CD14-positive monocyte (primary cell): ENCODE results near the gene HES4. TPM values are rescaled to one million over a fixed set of nuclear protein-coding genes. Genes with fewer than 3 reads are reported as not detected.

Experiments used
- DNase-seq, 3 donors: peaks; one replicate each; pipeline ENCODE4 v3.0.0-alpha.2; 2011 to 2022
- H2AFZ ChIP-seq: 2 replicates; pipeline ENCODE4 v1.6.0; 2012; ENCODE audit warnings: mild to moderate bottlenecking, low read depth, low read length, inconsistent platforms; ENCODE audit not compliant: insufficient read depth, poor library complexity, severe bottlenecking
- H3K27ac ChIP-seq, 2 donors: 1 replicate in 1 of 2; 2 replicates in 1 of 2; pipeline ENCODE4 v1.5.1; 2012 to 2013; ENCODE audit warnings: low read length in 2 of 2, control low read depth in 1 of 2, inconsistent platforms in 1 of 2, low read depth in 1 of 2, mild to moderate bottlenecking in 1 of 2
- H3K27me3 ChIP-seq, 2 donors: one replicate each; pipeline versions ENCODE4 v1.6.0 to v1.6.1; 2011 to 2013; ENCODE audit warnings: low read length in 2 of 2; ENCODE audit not compliant: control insufficient read depth in 2 of 2, insufficient read depth in 2 of 2
- H3K36me3 ChIP-seq, 2 donors: replicated peaks in 1 of 2; 1 replicate in 1 of 2; 2 replicates in 1 of 2; pipeline versions ENCODE4 v1.5.1 to v1.6.1; 2012 to 2013; ENCODE audit warnings: low read length in 2 of 2, control low read depth in 1 of 2, inconsistent platforms in 1 of 2, mild to moderate bottlenecking in 1 of 2; ENCODE audit not compliant: insufficient read depth in 2 of 2, control insufficient read depth in 1 of 2
- H3K4me1 ChIP-seq, 2 donors: 1 replicate in 1 of 2; 2 replicates in 1 of 2; pipeline versions ENCODE4 v1.5.1 to v1.6.1; 2012 to 2013; ENCODE audit warnings: low read length in 2 of 2, control low read depth in 1 of 2, inconsistent platforms in 1 of 2, mild to moderate bottlenecking in 1 of 2, moderate library complexity in 1 of 2; ENCODE audit not compliant: insufficient read depth in 2 of 2, control insufficient read depth in 1 of 2
- H3K4me2 ChIP-seq: replicated peaks from 2 replicates; pipeline ENCODE3; 2012; ENCODE audit warnings: low read length, moderate library complexity, mild to moderate bottlenecking; ENCODE audit not compliant: poor library complexity, severe bottlenecking; ENCODE audit errors: extremely low read depth
- H3K4me3 ChIP-seq, 3 experiments: fragments of 200-600 bp in 1 of 3; sonication (generic) in 1 of 3; replicated peaks in 1 of 3; 1 replicate in 2 of 3; 2 replicates in 1 of 3; pipeline ENCODE4 v1.5.1; 2011 to 2013; ENCODE audit warnings: low read length in 3 of 3, mild to moderate bottlenecking in 3 of 3, control low read depth in 2 of 3, low read depth in 2 of 3, inconsistent platforms in 1 of 3, moderate library complexity in 1 of 3
- H3K79me2 ChIP-seq: 2 replicates; pipeline ENCODE4 v1.6.0; 2012; ENCODE audit warnings: mild to moderate bottlenecking, control low read depth, inconsistent platforms, low read length, moderate library complexity; ENCODE audit not compliant: insufficient read depth
- H3K9ac ChIP-seq: 2 replicates; pipeline ENCODE4 v1.6.0; 2017; ENCODE audit warnings: low read length, mild to moderate bottlenecking; ENCODE audit not compliant: insufficient read depth, poor library complexity, severe bottlenecking
- H3K9me3 ChIP-seq, 2 donors: replicated peaks in 1 of 2; 1 replicate in 1 of 2; 2 replicates in 1 of 2; pipeline versions ENCODE4 v1.5.1 to v1.6.1; 2012 to 2013; ENCODE audit warnings: low read length in 2 of 2, control low read depth in 1 of 2; ENCODE audit not compliant: control insufficient read depth in 1 of 2, insufficient read depth in 1 of 2
- H4K20me1 ChIP-seq: 2 replicates; pipeline ENCODE4 v1.6.0; 2012; ENCODE audit warnings: mild to moderate bottlenecking, low read length, control low read depth, moderate library complexity; ENCODE audit not compliant: insufficient read depth
- H3K27ac Mint-ChIP-seq, 7 donors: one replicate each; pipeline ENCODE4 v1.8.0; 2020; ENCODE audit warnings: mild to moderate bottlenecking in 7 of 7, mixed read lengths in 7 of 7, moderate library complexity in 6 of 7, inconsistent platforms in 2 of 7
- H3K27me3 Mint-ChIP-seq, 3 donors: one replicate each; pipeline ENCODE4 v1.8.0; 2021 to 2022; ENCODE audit warnings: low read depth in 3 of 3, mild to moderate bottlenecking in 3 of 3, mixed read lengths in 3 of 3, moderate library complexity in 3 of 3, inconsistent platforms in 1 of 3
- H3K36me3 Mint-ChIP-seq, 2 donors: one replicate each; pipeline ENCODE4 v1.8.0; 2020; ENCODE audit warnings: mixed read lengths in 2 of 2, inconsistent platforms in 1 of 2, mild to moderate bottlenecking in 1 of 2
- H3K4me1 Mint-ChIP-seq: one replicate; pipeline ENCODE4 v1.8.0; 2020; ENCODE audit warnings: mild to moderate bottlenecking, mixed read lengths
- H3K4me3 Mint-ChIP-seq, 2 donors: one replicate each; pipeline ENCODE4 v1.8.0; 2020; ENCODE audit warnings: mild to moderate bottlenecking in 2 of 2, mixed read lengths in 2 of 2, moderate library complexity in 1 of 2
- H3K9me3 Mint-ChIP-seq, 7 donors: one replicate each; pipeline ENCODE4 v1.8.0; 2020 to 2022; ENCODE audit warnings: mixed read lengths in 7 of 7, mild to moderate bottlenecking in 6 of 7, moderate library complexity in 6 of 7, inconsistent platforms in 2 of 7
- CTCF ChIP-seq: fragments of 200-600 bp; IDR thresholded peaks from one replicate; pipeline ENCODE4 v1.8.0; 2022; ENCODE audit warnings: antibody characterized with exemption, mild to moderate bottlenecking
- WGBS: methylation state at CpG from one replicate; pipeline ENCODE4 v1.1.5; 2013; ENCODE audit warnings: missing lambda C conversion rate; ENCODE audit not compliant: insufficient coverage; 5-methylcytosine and 5-hydroxymethylcytosine counted together
- intact Hi-C, 2 donors: fragments of 100-400 bp; cut with micrococcal nuclease; formaldehyde crosslinking; loops; one replicate each; pipeline versions ENCODE4 v1.15.0 to v1.15.1; 2023
- polyA plus RNA-seq, 3 donors: library from polyadenylated mRNA; depleted of rRNA in 1 of 3; unstranded in 2 of 3; stranded (reverse) in 1 of 3; fragments of 300-500 nt in 2 of 3; fragments of >200 nt in 1 of 3; fragmentation: Illumina TruSeq in 2 of 3; gene quantifications; 1 replicate in 2 of 3; 2 replicates in 1 of 3; pipeline ENCODE4 v1.2.3, GENCODE V29; 2012 to 2021

Gene HES4
- polyA plus RNA-seq, 3 donors, result 1.4 to 26.8 (median 2.0) TPM

- peak overlapping the region; percentile 43 to 67 for H3K4me3 Mint-ChIP-seq
- H3K9me3 ChIP-seq, result no peaks in the 10 kb centered on the region
- no peak overlapping the region for H3K4me3 ChIP-seq
- no peak for DNase-seq
- peak overlapping the region in 1 of 7 donors; percentile 64 for H3K27ac Mint-ChIP-seq
- H2AFZ ChIP-seq, result no peak overlapping the region
- H3K79me2 ChIP-seq, result no peaks in the 10 kb centered on the region
- no peaks in the 10 kb centered on the region for H3K36me3 ChIP-seq
- whole genome bisulfite sequencing, result 61% methylated on average over 23 of the region's 27 CpGs
- H3K27ac ChIP-seq, result no peak overlapping the region
- H3K9me3 Mint-ChIP-seq, result peaks cover 0 to 6% (median 0%) of the 10 kb centered on the region in 7 donors
- H3K27me3 Mint-ChIP-seq, result peaks cover 29 to 51% (median 36%) of the 10 kb centered on the region in 3 donors
- H3K36me3 Mint-ChIP-seq, result no peaks in the 10 kb centered on the region
- peaks cover 7 to 41% of the 10 kb centered on the region in 2 donors for H3K27me3 ChIP-seq
- no peak for TF ChIP-seq CTCF
- H3K4me1 ChIP-seq, result peaks cover 11 to 21% of the 10 kb centered on the region in 2 donors
- no peak overlapping the region for H3K9ac ChIP-seq
- H3K4me2 ChIP-seq, result no peak overlapping the region
- peaks cover 6% of the 10 kb centered on the region for H3K4me1 Mint-ChIP-seq
- no peaks in the 10 kb centered on the region for H4K20me1 ChIP-seq
- intact Hi-C loops, result loop anchor here in 1 of 2 donors (5.0 kb wide), 1 partner anchor 35 kb away; no protein-coding TSS in a partner anchor
These were observed 22.6 kb upstream of the HES4 start for GRCh38 chr1:1022302-1023009.

- Histone ChIP-seq H3K9me3 (no peaks in the 10 kb centered on the region), H3K4me2 (no peak overlapping the region), H4K20me1 (no peaks in the 10 kb centered on the region), H2AFZ (no peak overlapping the region), H3K27ac (no peak overlapping the region), H3K9ac (no peak overlapping the region), H3K79me2 (no peaks in the 10 kb centered on the region), H3K4me1 (peaks cover 11 to 21% of the 10 kb centered on the region in 2 donors), H3K4me3 (no peak overlapping the region), H3K36me3 (no peaks in the 10 kb centered on the region), H3K27me3 (peaks cover 7 to 41% of the 10 kb centered on the region in 2 donors)
- intact Hi-C loops, result loop anchor here in 1 of 2 donors (5.0 kb wide), 1 partner anchor 35 kb away; no protein-coding TSS in a partner anchor
- H3K36me3 Mint-ChIP-seq, result no peaks in the 10 kb centered on the region
- no peak overlapping the region for H3K27ac Mint-ChIP-seq
- peaks cover 0 to 6% (median 0%) of the 10 kb centered on the region in 7 donors for H3K9me3 Mint-ChIP-seq
- H3K27me3 Mint-ChIP-seq, result peaks cover 33 to 46% (median 40%) of the 10 kb centered on the region in 3 donors
- peak overlapping the region in 1 of 2 donors; percentile 67 for H3K4me3 Mint-ChIP-seq
- DNase-seq, result peak in 1 of 3 donors; percentile 48
- peaks cover 6% of the 10 kb centered on the region for H3K4me1 Mint-ChIP-seq
- 98% methylated on average over 5 of the region's 10 CpGs for WGBS
- no peak for TF ChIP-seq CTCF
These were observed 22.0 kb upstream of the HES4 start for GRCh38 chr1:1021920-1022259.
